Frontal cortex (tissue), 4 donors: ENCODE data around the gene TOE1. TPM values are rescaled to one million over a fixed set of nuclear protein-coding genes. Genes with fewer than 3 reads are reported as not detected.

ENCODE experiments used
- DNase-seq, 2 donors: peaks; one replicate each; pipeline ENCODE4 v3.0.0; 2012; ENCODE audit warnings: low spot score in 2 of 2
- FAIRE-seq: peaks from 2 replicates; lab custom pipeline; 2012; peaks lifted over from hg19 to GRCh38; lab: Jason Lieb, UNC
- total RNA-seq: library from RNA; depleted of rRNA; stranded (reverse); fragments of >200 nt; gene quantifications from one replicate; pipeline ENCODE4 v1.2.3, GENCODE V29; 2014
- donor health status: control.
- donor health status: control.
- donor health status: control.

The TOE1 gene
- total RNA-seq, 1 donor from 2014 or later = 7.3 TPM

DNA sequence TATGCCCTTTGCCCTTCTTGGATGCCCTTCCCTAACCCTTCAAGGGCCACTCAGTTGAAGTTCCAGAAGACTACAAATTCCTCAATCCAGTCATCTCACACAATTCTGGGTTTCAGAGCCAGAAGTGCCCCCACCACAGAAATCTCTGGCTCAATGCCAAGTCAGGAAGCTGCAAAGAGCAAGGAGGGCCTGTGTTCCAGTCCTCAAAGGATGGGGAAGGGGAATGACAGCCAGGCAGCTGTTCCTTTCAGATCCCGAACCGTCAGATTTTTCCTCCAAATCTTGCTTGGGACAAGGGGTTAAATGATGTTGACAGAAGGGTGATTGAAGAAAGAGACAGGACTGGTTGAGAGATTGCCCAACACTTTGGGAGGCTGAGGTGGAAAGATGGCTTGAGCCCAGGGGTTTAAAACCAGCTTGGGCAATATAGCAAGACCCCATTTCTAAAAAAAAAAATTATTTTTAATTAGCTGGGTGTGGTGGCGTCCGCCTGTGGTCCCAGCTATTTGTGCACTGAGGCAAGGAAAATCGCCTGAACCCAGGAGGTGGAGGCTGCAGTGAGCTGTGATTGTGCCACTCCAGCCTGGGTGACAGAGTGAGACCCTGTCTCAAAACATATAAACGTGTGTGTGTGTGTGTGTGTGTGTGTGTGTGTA lies 14.0 kb upstream of the TOE1 start:
- FAIRE-seq (no peak), DNase-seq (no peak)

- FAIRE-seq (no peak), DNase-seq (peak; percentile 77 to 83)
Observed at GRCh38 chr1:45326627-45327623, 13.0 kb upstream of the TOE1 start, which contains the start of gene HPDL. TSS of gene HPDL (plus strand) at chr1:45326895. CDS start at chr1:45327149, 254 bp downstream.

- DNase-seq = no peak
- FAIRE-seq = no peak
Observed at GRCh38 chr1:45327644-45328515, 12.1 kb upstream of the TOE1 start.

DNA sequence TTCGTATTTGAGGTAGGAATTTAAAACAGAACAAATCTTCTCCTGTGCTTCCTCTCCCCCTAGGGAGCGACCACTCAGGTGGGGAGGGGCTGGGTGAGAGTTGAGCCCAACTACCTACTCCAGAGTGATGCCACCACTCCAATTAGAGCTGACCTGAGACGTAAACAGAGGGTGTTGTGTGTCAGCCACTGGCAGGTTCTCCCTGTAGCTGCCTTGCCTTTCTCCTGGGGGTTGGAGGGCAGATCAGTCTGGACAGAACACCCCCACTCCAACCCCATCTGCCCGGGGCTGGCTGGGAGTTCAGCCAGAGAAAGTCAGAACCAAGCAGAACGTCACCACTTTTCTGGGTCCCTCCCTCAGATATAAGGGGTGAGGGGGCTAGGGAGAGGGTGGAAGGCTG lies 11.3 kb upstream of the TOE1 start:
- no peak for DNase-seq
- no peak for FAIRE-seq

GRCh38 chr1:45329445-45329844 lies 10.5 kb upstream of the TOE1 start:
- DNase-seq = no peak
- FAIRE-seq = no peak

GRCh38 chr1:45331436-45332345 lies 8.3 kb upstream of the TOE1 start:
- FAIRE-seq (no peak), DNase-seq (no peak)

GRCh38 chr1:45332346-45332720 lies 7.6 kb upstream of the TOE1 start:
- FAIRE-seq (no peak), DNase-seq (no peak)

DNA sequence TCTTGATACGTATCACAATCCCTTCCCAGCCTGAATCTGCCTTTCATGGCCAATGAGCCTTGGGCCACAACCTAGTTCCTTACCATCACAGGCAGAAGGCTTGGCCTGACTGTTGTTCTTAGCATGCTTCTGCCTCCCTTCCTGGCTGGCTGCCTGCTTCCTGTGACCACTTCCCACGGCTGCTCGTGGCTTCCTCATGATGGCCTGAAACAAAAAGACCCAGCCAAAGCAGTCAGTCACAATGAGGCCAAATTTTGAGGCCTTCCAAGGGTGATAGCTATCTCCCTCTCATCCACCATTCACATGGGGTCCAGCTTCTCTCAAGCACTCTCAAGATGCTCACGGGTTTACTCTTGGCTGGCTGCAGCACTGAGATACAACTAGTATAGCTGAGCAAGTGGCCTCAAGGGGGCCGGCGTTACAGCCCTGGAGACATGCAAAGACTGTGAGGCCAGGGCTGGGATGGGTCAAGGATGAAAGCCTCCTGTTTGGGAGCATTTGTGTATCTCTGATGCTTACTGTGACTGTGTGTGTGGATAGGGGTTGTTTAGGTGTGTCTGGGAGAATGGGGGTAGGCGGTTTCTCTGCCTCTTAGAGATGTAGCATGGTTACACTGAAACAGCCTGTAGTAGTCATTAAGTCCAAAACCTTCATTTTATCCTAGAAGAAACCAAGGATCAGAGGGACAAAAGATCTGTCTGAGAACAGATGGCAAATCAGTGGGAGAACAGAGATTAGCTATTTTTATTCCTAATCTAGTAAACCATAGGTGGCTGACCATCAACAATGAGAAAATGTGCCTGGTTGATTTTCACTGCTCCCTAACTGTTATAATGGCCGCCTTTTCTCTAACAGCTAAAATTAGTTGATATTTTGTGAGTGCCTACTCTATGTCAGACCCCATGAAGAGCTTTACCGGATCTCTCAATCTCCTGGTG lies 5.4 kb upstream of the TOE1 start:
- no peak for DNase-seq
- FAIRE-seq = no peak

DNA sequence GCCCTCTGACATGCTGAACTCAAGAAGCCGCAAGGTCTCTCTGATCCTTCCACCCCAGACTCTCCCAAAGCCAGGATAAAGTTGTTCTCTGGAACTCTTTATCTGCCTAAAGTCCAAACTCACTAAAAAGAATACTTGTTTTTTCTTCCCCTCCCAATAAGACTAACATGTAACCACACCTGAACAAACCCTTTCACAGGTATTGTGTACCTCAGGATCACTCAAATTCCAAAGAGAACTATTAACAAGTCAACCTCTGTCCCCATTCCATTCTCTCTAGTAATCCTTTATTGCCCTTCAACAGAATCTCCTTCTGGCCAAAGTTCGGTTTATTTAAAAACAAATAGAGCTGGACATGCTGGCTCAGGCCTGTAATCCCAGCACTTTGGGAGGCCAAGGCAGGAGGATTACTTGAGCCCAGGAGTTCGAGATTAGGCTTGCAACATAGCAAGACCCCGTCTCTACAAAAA lies 4.1 kb upstream of the TOE1 start:
- FAIRE-seq (no peak), DNase-seq (no peak)

DNA sequence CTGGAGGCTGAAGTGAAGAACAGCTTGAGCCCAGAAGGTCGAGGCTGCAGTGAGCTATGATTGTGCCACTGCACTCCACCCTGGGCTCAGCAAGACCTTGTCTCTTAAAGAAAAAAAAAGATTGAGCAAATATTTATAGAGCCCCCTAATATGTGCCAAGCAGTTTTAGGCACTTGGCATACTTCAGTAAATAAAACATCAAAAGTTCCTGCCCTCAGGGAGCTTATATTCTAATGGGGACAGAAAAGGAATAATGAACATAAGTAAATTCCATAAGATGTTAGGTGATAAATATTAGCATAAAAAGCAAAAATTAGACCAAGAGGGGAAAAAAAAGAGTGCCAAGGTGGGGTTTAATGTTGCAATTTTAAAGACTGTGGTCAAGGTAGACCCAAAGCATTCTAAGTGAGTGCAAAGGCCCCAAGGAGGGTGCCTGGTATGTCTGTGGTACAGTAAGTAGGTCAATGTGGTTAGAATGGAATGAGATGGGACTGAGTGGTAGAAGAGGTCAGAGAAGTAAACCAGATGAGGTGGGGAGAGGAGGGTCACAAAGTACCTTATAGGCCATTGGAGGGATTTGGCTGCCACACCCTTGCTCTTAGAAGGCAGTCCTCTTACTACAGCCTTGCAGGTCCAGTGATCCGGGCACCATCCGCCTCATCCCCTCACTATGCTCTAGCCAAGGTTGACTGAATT lies 2.2 kb upstream of the TOE1 start:
- no peak for FAIRE-seq
- no peak for DNase-seq

GRCh38 chr1:45340816-45341466 lies 971 bp downstream of the TOE1 start:
- FAIRE-seq (no peak), DNase-seq (no peak)

GRCh38 chr1:45344499-45344898 lies 4.5 kb downstream of the TOE1 start:
- FAIRE-seq = no peak

GRCh38 chr1:45345014-45345413 lies 5.0 kb downstream of the TOE1 start:
- DNase-seq (no peak), FAIRE-seq (no peak)

More at GRCh38 chr1:45344499-45344898, 4.5 kb downstream of the TOE1 start:
- no peak for DNase-seq

DNA sequence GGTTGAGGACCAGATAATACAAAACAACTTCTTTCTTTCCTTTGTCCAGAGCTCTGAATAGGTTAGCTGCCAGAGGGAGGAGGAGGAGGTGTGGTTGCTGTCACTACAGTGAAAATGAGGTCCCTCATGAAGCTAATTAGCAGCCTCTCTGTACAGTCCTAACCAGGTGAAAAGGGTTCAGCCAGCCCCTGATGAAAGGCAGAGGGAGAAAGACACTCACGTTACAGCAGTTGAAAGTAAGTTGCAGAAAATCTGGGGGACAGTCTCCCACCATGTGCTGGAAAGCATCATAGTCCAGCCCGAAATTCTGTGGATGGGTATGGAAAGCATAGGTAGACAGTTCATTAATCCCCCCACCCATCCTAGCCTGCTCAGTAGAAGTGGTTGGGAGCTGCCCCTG lies 6.5 kb downstream of the TOE1 start:
- no peak for FAIRE-seq
- no peak for DNase-seq

DNA sequence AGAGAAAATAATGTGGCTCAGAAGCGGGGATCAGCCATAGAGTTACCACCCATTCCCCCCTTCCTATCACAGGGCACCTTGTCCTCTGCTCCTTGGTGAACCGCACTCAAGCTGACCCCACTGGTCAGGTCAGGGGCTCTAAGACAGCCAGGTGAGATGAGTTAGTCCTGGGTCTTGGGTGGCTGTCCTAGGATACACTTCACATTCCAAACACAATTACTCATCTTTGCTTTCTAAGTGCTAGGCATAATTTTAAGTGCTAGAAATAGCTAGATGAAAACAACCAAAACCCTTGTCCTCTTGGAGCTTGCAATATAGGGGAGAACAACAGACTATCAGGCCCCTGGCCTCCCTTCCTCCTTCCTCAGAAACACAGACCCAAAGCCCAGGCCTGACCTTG lies 8.1 kb downstream of the TOE1 start:
- FAIRE-seq = no peak

DNA sequence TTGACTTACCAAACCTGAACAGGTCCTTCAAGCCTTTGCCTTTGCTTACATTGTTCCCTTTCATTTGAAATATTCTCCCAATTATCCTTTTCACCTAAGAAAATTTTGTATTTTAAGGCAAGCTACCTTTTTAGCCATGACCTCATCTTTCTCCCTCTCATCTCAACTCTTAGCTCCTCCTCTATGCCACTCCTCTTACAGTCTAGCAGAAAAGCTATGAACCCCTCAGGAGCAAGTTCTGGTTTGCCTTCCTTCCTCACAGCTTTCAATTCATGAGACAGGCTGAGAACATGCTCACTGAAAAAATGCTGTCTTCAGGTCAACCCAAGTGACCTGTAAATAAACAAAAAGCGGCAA lies 8.6 kb downstream of the TOE1 start:
- FAIRE-seq (no peak), DNase-seq (no peak)

More for the DNA sequence above, 8.1 kb downstream of the TOE1 start:
- no peak for DNase-seq
